HepG2 (cell line): Measurements from ENCODE around the gene RAET1E. TPM values are rescaled to one million over a fixed set of nuclear protein-coding genes. Genes with fewer than 3 reads are reported as not detected.

ENCODE experiments used
- ATAC-seq: fragments of 200-7000 bp; cut with Tn5 transposase; 3 replicates; pipeline ENCODE4 v1.9.1; 2020; ENCODE audit warnings: mild to moderate bottlenecking, moderate library complexity
- BruUV-seq: library from RNA; stranded (reverse); fragments of 400-500 nt; replicated peaks from 2 replicates; lab custom pipeline; 2021; lab: Mats Ljungman, UMichigan
- CTCF ChIA-PET: fragments of 300-600 bp; formaldehyde crosslinking; extraction: SDS; loops from one replicate; lab custom pipeline; 2021; ENCODE audit warnings: low total read pairs, inconsistent platforms, low intra/inter-chr PET ratio; lab: Yijun Ruan, JAX
- POLR2A ChIA-PET: fragments of 350-600 bp; sonication (Branson Sonifier 250); formaldehyde crosslinking; loops from one replicate; lab custom pipeline; 2020; ENCODE audit warnings: antibody characterized with exemption, inconsistent platforms; lab: Yijun Ruan, JAX
- DNase-seq: peaks from one replicate; pipeline ENCODE4 v3.0.0-alpha.2; 2015; ENCODE audit warnings: low spot score
- FAIRE-seq: peaks from 3 replicates; lab custom pipeline; 2011; peaks lifted over from hg19 to GRCh38; lab: Jason Lieb, UNC
- H2AFZ ChIP-seq: one replicate; pipeline ENCODE4 v1.6.1; 2011; ENCODE audit warnings: low read length, inconsistent platforms
- H3K27ac ChIP-seq: fragments of 300-600 bp; 3 replicates; pipeline ENCODE4 v1.8.0; 2011; ENCODE audit warnings: mixed run types, mild to moderate bottlenecking, mixed read lengths, low read length, inconsistent platforms; ENCODE audit not compliant: insufficient read depth; ENCODE audit errors: extremely low read length
- H3K27me3 ChIP-seq, 2 experiments: fragments of 200-600 bp in 1 of 2; 2 replicates in 1 of 2; 3 replicates in 1 of 2; pipeline versions ENCODE4 v1.6.0 to v1.8.0; 2011; ENCODE audit warnings: low read length in 2 of 2, mild to moderate bottlenecking in 2 of 2, moderate library complexity in 2 of 2, inconsistent platforms in 1 of 2; ENCODE audit not compliant: insufficient read depth in 2 of 2, control insufficient read depth in 1 of 2
- H3K36me3 ChIP-seq, 2 experiments: fragments of 200-600 bp in 1 of 2; replicated peaks in 1 of 2; 2 replicates in 1 of 2; 3 replicates in 1 of 2; pipeline versions ENCODE4 v1.5.1 to v1.8.0; 2011; ENCODE audit warnings: low read length in 2 of 2, inconsistent platforms in 1 of 2; ENCODE audit not compliant: insufficient read depth in 2 of 2, control insufficient read depth in 1 of 2
- H3K4me1 ChIP-seq: 2 replicates; pipeline ENCODE4 v1.5.1; 2012; ENCODE audit warnings: low read length, inconsistent platforms; ENCODE audit not compliant: insufficient read depth
- H3K4me2 ChIP-seq: 2 replicates; pipeline ENCODE4 v1.6.0; 2011; ENCODE audit warnings: low read depth, low read length, inconsistent platforms
- H3K4me3 ChIP-seq, 3 experiments: fragments of 200-600 bp in 1 of 3; sonication (generic), shearing (Covaris generic) in 1 of 3; replicated peaks in 1 of 3; 2 replicates each; pipeline ENCODE4 v1.5.1; 2011 to 2016; ENCODE audit warnings: low read length in 3 of 3, inconsistent platforms in 2 of 3, low read depth in 2 of 3, mild to moderate bottlenecking in 2 of 3, control low read depth in 1 of 3, mixed read lengths in 1 of 3; ENCODE audit not compliant: insufficient read depth in 1 of 3
- H3K79me2 ChIP-seq: one replicate; pipeline ENCODE4 v1.6.1; 2011; ENCODE audit warnings: low read length, inconsistent platforms; ENCODE audit not compliant: insufficient read depth
- H3K9ac ChIP-seq: 2 replicates; pipeline ENCODE4 v1.6.0; 2011; ENCODE audit warnings: mild to moderate bottlenecking, low read depth, low read length, inconsistent platforms; ENCODE audit not compliant: insufficient read depth
- H3K9me3 ChIP-seq: 2 replicates; pipeline ENCODE4 v1.5.1; 2012; ENCODE audit warnings: mild to moderate bottlenecking, low read length
- H4K20me1 ChIP-seq: 2 replicates; pipeline ENCODE4 v1.6.0; 2011; ENCODE audit warnings: inconsistent platforms, mild to moderate bottlenecking, low read length, moderate library complexity; ENCODE audit not compliant: insufficient read depth
- ATF1 ChIP-seq: IDR thresholded peaks from 2 replicates; pipeline ENCODE4 v1.6.1; 2016; ENCODE audit warnings: mild to moderate bottlenecking, control low read depth
- HNF4A ChIP-seq: sonication (generic); formaldehyde crosslinking; IDR thresholded peaks from 2 replicates; pipeline ENCODE4 v1.4.0; 2020; ENCODE audit warnings: missing genetic modification reagents
- KAT2B ChIP-seq: fragments of 150-350 bp; IDR thresholded peaks from 2 replicates; pipeline ENCODE4 v1.6.1; 2014; ENCODE audit warnings: low read depth, low read length, borderline replicate concordance
- MAF1 ChIP-seq: sonication (generic); formaldehyde crosslinking; IDR thresholded peaks from 2 replicates; pipeline ENCODE4 v1.5.0; 2020; ENCODE audit warnings: missing genetic modification reagents, borderline replicate concordance
- MAFG ChIP-seq: sonication (generic); formaldehyde crosslinking; IDR thresholded peaks from 2 replicates; pipeline ENCODE4 v1.5.1; 2020; ENCODE audit warnings: mild to moderate bottlenecking, missing genetic modification reagents
- MIER2 ChIP-seq: IDR thresholded peaks from 2 replicates; pipeline ENCODE4 v1.6.1; 2016; ENCODE audit warnings: missing biosample characterization, missing genetic modification reagents
- NR2F2 ChIP-seq: IDR thresholded peaks from 2 replicates; pipeline ENCODE4 v1.6.1; 2012; ENCODE audit warnings: low read depth, inconsistent platforms, borderline replicate concordance
- SETDB1 ChIP-seq: sonication (generic); formaldehyde crosslinking; IDR thresholded peaks from 2 replicates; pipeline ENCODE4 v1.5.1; 2020; ENCODE audit warnings: missing genetic modification reagents, mild to moderate bottlenecking, borderline replicate concordance
- SOX5 ChIP-seq: IDR thresholded peaks from 2 replicates; pipeline ENCODE4 v1.6.1; 2016; ENCODE audit warnings: borderline replicate concordance
- TAF15 ChIP-seq: fragments of 200-400 bp; formaldehyde crosslinking; IDR thresholded peaks from one replicate; pipeline ENCODE4 v1.6.1; 2018; ENCODE audit warnings: mild to moderate bottlenecking, low read depth, low read length; ENCODE audit not compliant: poor library complexity, severe bottlenecking
- TCF7 ChIP-seq: sonication (generic); IDR thresholded peaks from 2 replicates; pipeline ENCODE4 v1.6.1; 2016; ENCODE audit warnings: antibody characterized with exemption, low read depth
- ZFP82 ChIP-seq: sonication (generic); formaldehyde crosslinking; IDR thresholded peaks from 2 replicates; pipeline ENCODE4 v1.5.1; 2020; ENCODE audit warnings: mild to moderate bottlenecking, missing genetic modification reagents, borderline replicate concordance
- ZMAT3 ChIP-seq: sonication (generic); formaldehyde crosslinking; conservative IDR thresholded peaks from 2 replicates; pipeline ENCODE4 v1.7.0; 2021; ENCODE audit warnings: missing genetic modification reagents
- ZNF12 ChIP-seq: sonication (generic); formaldehyde crosslinking; IDR thresholded peaks from 2 replicates; pipeline ENCODE4 v1.5.0; 2020; ENCODE audit warnings: missing genetic modification reagents
- ZNF296 ChIP-seq: sonication (generic); formaldehyde crosslinking; conservative IDR thresholded peaks from 2 replicates; pipeline ENCODE4 v1.5.0; 2020; ENCODE audit warnings: mild to moderate bottlenecking, missing genetic modification reagents
- ZNF549 ChIP-seq: sonication (generic); formaldehyde crosslinking; IDR thresholded peaks from 2 replicates; pipeline ENCODE4 v1.5.0; 2020; ENCODE audit warnings: missing genetic modification reagents
- ZNF644 ChIP-seq: IDR thresholded peaks from 2 replicates; pipeline ENCODE4 v1.6.1; 2016; ENCODE audit warnings: low read depth
- ZNF703 ChIP-seq: sonication (generic); formaldehyde crosslinking; IDR thresholded peaks from 2 replicates; pipeline ENCODE4 v1.5.1; 2020; ENCODE audit warnings: missing genetic modification reagents, mild to moderate bottlenecking, moderate library complexity, borderline replicate concordance
- WGBS: methylation state at CpG from one replicate; pipeline ENCODE4 v1.1.6; 2017; ENCODE audit warnings: low lambda C conversion rate; 5-methylcytosine and 5-hydroxymethylcytosine counted together
- in situ Hi-C: cut with HindIII; loops from 2 replicates; pipeline ENCODE4 v1.10.0; 2017; ENCODE audit warnings: low pct_unique_long_range_greater_than_20kb; ENCODE audit not compliant: extremely low pct_ligation_motif_present
- intact Hi-C: fragments of 100-400 bp; cut with micrococcal nuclease; formaldehyde crosslinking; loops from one replicate; pipeline ENCODE4 v1.10.0; 2022; ENCODE audit not compliant: unreplicated experiment
- polyA plus RNA-seq, 8 experiments: library from polyadenylated mRNA; depleted of rRNA in 3 of 8; stranded (reverse) in 7 of 8; unstranded in 1 of 8; fragments of >200 nt; fragmentation: Illumina TruSeq in 4 of 8; extraction: Trizol in 4 of 8; gene quantifications; 2 replicates each; pipeline versions ENCODE4 v1.2.1 to v1.2.3, GENCODE V29; 2011 to 2016; ENCODE audit warnings: low read depth in 4 of 8, missing spikeins in 1 of 8, mixed read lengths in 1 of 8; ENCODE audit not compliant: insufficient read depth in 1 of 8
- total RNA-seq, 5 experiments: library from RNA; depleted of rRNA; stranded (reverse); fragments of >200 nt; fragmentation: Illumina TruSeq; extraction: Trizol; gene quantifications; 2 replicates each; pipeline ENCODE4 v1.2.3, GENCODE V29; 2016; ENCODE audit warnings: low read depth in 1 of 5
- TF ChIP-seq, protein P1 (sequence below): sonication (generic); formaldehyde crosslinking; IDR thresholded peaks from 2 replicates; pipeline ENCODE4 v1.5.1; 2020; ENCODE audit warnings: mild to moderate bottlenecking, missing genetic modification reagents, borderline replicate concordance
- TF ChIP-seq, protein P2 (sequence below): sonication (generic); formaldehyde crosslinking; IDR thresholded peaks from 2 replicates; pipeline ENCODE4 v1.8.1; 2022; ENCODE audit warnings: low read depth, mild to moderate bottlenecking, missing genetic modification reagents

The RAET1E gene
- total and polyA plus RNA-seq, 2 of the 13 experiments (the other 11 are each of a cell fraction or from before 2014, with no cell fraction given) = not detected

DNA sequence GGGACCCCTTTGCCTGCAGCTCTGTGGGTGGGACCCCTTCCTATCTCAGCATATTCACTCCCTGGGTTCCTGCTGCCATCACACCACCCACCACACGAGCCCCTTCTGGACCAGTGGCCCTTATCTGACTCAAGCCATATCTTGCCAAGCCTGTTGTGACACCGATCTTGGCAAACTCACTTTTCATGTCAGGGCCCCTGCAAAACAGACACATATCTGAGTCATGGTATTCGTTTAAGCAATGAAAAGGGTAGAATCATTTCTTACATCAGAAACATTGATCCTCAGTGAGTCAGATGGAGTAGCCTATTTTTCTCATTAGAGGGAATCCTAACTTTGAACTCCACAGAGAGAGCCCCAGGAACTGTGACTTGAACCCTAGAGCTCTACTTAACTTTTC is 10.6 kb downstream of the RAET1E start:
- whole genome bisulfite sequencing = 11% methylated on average over 3 of the region's 3 CpGs
- no peak overlapping the region for H3K4me2 ChIP-seq
- ATAC-seq = no peak

DNA sequence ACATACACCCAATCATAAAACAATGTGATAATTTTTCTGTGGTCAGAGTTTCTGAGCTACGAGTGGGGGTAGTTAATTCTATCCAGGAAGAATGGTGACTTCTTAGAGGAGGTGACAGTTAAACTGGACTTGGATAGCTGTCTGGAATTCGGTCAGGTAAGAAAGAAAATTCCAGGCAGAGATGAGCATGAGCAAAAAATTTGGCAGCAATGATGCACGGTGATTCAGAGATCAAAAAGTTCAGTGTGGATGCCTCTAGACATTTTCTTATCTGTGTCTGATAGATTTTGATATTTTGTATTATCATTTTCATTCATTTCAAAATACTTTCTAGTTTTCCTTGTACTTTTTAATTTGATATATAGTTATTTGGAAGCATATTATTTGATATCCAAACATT is 12.0 kb downstream of the RAET1E start:
- no peak overlapping the region for H3K27ac ChIP-seq
- POLR2A ChIA-PET = no interaction called here
- TF ChIP-seq MAFG (CRISPR knock-in tag) (no peak), NR2F2 (no peak), KAT2B (no peak), TAF15 (no peak), MAF1 (CRISPR knock-in tag) (no peak)
- TF ChIP-seq, protein P1, sequence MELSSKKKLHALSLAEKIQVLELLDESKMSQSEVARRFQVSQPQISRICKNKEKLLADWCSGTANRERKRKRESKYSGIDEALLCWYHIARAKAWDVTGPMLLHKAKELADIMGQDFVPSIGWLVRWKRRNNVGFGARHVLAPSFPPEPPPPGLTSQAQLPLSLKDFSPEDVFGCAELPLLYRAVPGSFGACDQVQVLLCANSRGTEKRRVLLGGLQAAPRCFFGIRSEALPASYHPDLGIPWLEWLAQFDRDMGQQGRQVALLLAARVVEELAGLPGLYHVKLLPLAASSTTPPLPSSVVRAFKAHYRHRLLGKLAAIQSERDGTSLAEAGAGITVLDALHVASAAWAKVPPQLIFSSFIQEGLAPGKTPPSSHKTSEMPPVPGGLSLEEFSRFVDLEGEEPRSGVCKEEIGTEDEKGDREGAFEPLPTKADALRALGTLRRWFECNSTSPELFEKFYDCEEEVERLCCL (CRISPR knock-in tag) = no peak
- TF ChIP-seq, protein P2, sequence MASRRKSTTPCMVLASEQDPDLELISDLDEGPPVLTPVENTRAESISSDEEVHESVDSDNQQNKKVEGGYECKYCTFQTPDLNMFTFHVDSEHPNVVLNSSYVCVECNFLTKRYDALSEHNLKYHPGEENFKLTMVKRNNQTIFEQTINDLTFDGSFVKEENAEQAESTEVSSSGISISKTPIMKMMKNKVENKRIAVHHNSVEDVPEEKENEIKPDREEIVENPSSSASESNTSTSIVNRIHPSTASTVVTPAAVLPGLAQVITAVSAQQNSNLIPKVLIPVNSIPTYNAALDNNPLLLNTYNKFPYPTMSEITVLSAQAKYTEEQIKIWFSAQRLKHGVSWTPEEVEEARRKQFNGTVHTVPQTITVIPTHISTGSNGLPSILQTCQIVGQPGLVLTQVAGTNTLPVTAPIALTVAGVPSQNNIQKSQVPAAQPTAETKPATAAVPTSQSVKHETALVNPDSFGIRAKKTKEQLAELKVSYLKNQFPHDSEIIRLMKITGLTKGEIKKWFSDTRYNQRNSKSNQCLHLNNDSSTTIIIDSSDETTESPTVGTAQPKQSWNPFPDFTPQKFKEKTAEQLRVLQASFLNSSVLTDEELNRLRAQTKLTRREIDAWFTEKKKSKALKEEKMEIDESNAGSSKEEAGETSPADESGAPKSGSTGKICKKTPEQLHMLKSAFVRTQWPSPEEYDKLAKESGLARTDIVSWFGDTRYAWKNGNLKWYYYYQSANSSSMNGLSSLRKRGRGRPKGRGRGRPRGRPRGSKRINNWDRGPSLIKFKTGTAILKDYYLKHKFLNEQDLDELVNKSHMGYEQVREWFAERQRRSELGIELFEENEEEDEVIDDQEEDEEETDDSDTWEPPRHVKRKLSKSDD (CRISPR knock-in tag) = no peak

More for the DNA sequence above, 10.6 kb downstream of the RAET1E start:
- Histone ChIP-seq H3K27me3 (peaks cover 3 to 50% of the 10 kb centered on the region in 2 experiments; a peak in 4 of 5 replicates), H4K20me1 (no peaks in the 10 kb centered on the region), H3K36me3 (no peaks in the 10 kb centered on the region), H3K9ac (no peak overlapping the region), H2AFZ (no peak overlapping the region), H3K4me1 (peaks cover 7% of the 10 kb centered on the region; the same call in 1 of the 2 replicates), H3K79me2 (no peaks in the 10 kb centered on the region), H3K4me3 (no peak overlapping the region), H3K27ac (no peak overlapping the region), H3K9me3 (no peaks in the 10 kb centered on the region)
- intact Hi-C loops = no loop called here
- no peak for TF ChIP-seq ZMAT3 (CRISPR knock-in tag)
- TF ChIP-seq ATF1 (CRISPR knock-in tag) = no peak
- TF ChIP-seq ZNF12 (CRISPR knock-in tag) = no peak
- no peak for TF ChIP-seq ZNF703
- no peak for TF ChIP-seq ZNF644 (CRISPR knock-in tag)
- TF ChIP-seq ZFP82 (CRISPR knock-in tag) = no peak
- TF ChIP-seq SETDB1 = no peak
- TF ChIP-seq HNF4A (CRISPR knock-in tag) = no peak
- no peak for TF ChIP-seq MIER2 (CRISPR knock-in tag)
- no peak for TF ChIP-seq ZNF549 (CRISPR knock-in tag)
- no peak for TF ChIP-seq TCF7
- no peak for TF ChIP-seq ZNF296
- TF ChIP-seq SOX5 = no peak
- no TSS peak for BruUV-seq
- POLR2A ChIA-PET = no interaction called here
- no peak for DNase-seq
- in situ Hi-C loops = no loop called here
- CTCF ChIA-PET = no interaction called here
- no peak for FAIRE-seq

More for the DNA sequence above, 12.0 kb downstream of the RAET1E start:
- ATAC-seq (no peak), FAIRE-seq (no peak), DNase-seq (no peak)
- CTCF ChIA-PET = no interaction called here
- no peaks in the 10 kb centered on the region for H3K9me3 ChIP-seq
- H3K4me1 ChIP-seq = peaks cover 7% of the 10 kb centered on the region; the same call in 1 of the 2 replicates
- intact Hi-C loops = no loop called here
- no TSS peak for BruUV-seq
- no peaks in the 10 kb centered on the region for H3K79me2 ChIP-seq
- H3K4me3 ChIP-seq = no peak overlapping the region
- no peaks in the 10 kb centered on the region for H4K20me1 ChIP-seq
- no peak overlapping the region for H3K4me2 ChIP-seq
- no peak overlapping the region for H3K9ac ChIP-seq
- no peaks in the 10 kb centered on the region for H3K36me3 ChIP-seq
- H3K27me3 ChIP-seq = peaks cover 3 to 55% of the 10 kb centered on the region in 2 experiments; a peak in 4 of 5 replicates
- 22% methylated on average over 3 of the region's 3 CpGs for WGBS
- no peak overlapping the region for H2AFZ ChIP-seq
- in situ Hi-C loops = no loop called here
